GM10266 (cell line): ENCODE results near the gene TBL3.
A peak's percentile ranks its signal among the peaks of the same experiment; 100 is the strongest.

ENCODE experiments used
- DNase-seq: peaks from one replicate; pipeline ENCODE4 v3.0.0; 2012; ENCODE audit errors: extremely low spot score
- TF ChIP-seq, protein P1 (sequence below): IDR thresholded peaks from 2 replicates; pipeline ENCODE4 v1.5.1; 2012; ENCODE audit warnings: mild to moderate bottlenecking, low read depth; ENCODE audit not compliant: control insufficient read depth, insufficient read depth; ENCODE audit errors: missing control alignments

TBL3 gene

DNA sequence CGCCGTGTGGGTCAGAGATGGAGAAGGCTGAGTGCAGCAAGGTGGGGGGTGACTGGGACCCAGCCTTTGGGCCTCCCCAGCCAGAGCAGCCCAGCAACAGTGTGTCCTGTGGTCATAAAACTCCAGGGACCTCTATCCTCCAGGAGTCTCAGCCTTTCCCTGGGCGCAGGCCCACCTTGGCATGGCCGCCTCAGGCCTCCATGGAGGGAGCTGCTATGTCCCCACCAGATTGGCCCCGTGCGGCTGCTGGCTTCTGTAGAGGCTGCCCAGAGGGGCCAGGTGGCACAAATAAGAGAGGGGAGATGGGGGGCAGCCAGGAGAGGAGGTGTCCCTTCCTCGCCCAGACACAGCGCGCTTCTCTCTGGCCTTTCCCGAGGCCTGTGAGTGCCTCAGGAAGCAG, 15.3 kb downstream of the TBL3 start:
- no peak for DNase-seq
- TF ChIP-seq, protein P1, sequence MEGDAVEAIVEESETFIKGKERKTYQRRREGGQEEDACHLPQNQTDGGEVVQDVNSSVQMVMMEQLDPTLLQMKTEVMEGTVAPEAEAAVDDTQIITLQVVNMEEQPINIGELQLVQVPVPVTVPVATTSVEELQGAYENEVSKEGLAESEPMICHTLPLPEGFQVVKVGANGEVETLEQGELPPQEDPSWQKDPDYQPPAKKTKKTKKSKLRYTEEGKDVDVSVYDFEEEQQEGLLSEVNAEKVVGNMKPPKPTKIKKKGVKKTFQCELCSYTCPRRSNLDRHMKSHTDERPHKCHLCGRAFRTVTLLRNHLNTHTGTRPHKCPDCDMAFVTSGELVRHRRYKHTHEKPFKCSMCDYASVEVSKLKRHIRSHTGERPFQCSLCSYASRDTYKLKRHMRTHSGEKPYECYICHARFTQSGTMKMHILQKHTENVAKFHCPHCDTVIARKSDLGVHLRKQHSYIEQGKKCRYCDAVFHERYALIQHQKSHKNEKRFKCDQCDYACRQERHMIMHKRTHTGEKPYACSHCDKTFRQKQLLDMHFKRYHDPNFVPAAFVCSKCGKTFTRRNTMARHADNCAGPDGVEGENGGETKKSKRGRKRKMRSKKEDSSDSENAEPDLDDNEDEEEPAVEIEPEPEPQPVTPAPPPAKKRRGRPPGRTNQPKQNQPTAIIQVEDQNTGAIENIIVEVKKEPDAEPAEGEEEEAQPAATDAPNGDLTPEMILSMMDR: no peak

DNA sequence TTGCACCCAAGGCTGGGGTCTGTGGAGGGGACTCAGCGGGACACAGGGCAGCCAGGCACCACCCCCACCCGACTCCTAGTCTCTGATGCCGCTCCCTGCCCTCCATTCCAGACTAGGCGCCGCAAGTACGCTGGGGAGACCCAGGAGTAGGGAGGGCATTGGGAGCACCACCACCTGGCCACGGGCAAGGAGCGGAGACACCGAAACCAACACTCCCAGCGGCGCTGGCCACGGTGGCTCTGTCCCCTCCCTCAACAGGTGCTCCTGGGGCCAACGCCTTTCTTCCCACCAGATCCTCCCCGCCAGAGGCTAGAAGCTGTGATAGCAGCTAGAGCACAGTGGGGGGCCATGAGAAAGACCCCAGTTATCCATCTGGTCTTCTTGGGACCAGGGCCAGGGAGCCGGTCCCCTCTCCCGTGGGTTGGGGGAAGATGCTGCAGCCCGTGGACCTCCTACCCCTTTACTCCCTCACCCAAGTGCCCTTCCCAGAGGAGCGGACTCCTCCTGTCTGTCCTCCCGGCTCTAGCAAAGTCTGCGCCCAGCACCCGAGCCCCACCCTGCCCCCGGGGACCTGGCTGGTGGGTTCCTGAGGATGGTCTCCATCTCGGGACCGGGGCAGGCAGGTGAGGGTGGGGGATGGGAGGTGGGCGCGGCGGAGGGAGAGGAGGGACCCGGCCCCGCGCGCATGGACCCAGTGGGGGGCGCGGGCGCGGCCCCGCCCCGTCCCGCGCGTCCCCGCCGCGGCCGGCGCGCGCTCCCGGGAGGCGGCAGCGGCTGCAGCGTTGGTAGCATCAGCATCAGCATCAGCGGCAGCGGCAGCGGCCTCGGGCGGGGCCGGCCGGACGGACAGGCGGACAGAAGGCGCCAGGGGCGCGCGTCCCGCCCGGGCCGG, 17.6 kb downstream of the TBL3 start, which contains the start of gene SYNGR3:
TSS of gene SYNGR3 (plus strand) at position 762 of the 892 bp plus-strand sequence. CDS start 133 bp downstream, outside the sequence.
- peak; percentile 68 for DNase-seq
- TF ChIP-seq, protein P1: no peak

DNA sequence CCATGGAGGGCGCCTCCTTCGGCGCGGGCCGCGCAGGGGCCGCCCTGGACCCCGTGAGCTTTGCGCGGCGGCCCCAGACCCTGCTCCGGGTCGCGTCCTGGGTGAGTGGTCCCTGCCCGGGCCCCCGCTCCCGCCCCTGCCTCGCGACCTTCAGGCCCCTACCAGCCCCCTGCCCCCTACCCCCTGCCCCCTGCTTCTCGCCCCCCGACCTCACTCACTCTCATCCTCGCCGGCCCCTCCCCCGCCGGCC, 18.2 kb downstream of the TBL3 start:
- TF ChIP-seq, protein P1: no peak
- no peak for DNase-seq

DNA sequence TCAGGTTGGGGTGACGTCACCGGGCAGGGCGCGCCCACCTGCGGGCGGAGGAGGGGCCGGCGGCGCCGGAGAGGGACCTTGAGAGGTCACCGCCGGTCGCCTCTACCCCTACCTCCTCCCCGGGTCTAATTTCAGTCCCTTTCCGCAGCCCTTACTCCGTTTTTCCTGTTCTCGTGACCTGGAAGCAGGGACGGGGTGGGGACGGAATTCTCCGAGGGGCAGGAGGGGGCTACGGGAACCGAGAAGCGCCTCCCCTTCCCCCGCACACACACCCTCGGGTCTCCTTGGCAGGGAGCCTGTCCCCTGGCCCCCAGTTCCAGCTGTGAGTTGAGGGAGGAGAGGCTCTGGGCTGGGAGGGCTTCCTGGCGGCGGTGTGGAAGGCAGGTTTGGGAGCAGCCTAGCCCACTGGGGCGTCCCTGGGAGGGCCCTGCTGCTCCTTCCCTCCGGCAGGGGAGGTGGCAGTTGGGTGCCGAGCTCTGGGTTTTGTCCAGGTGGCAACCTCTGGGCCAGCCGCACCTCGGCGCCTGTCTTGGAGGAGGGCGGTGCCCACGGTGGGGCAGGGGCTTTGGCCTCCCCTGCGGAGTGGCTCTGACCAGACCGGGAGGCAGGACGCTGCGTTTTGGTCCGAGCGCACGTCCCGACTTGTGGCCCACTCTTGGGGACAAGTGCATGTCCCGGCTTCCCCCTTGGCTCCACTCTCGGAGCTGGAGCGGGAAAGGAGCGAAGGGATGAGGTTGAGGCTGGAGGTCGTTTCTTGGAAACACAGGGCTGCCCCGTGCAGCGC, 18.7 kb downstream of the TBL3 start:
- peak; percentile 68 for DNase-seq

DNA sequence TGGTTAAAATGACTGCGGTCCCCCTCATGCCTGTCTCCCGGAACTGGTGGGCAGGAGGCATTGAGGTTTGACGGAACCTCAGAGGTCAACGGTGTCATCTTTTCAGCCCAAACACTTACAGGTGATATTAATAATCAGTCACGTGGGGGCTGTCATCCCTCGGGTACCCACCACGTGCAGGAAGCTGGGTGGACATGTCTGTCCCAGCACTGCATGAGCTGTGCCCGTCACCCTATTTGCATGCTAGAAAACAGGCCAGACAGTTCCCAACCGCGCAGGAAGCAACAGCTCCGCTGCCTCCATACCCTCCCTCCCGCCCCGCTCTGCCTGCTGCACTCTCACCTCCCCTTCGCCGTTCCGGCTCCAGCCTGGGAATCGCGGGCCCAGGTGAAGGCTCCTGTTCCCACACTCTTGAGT, 19.3 kb downstream of the TBL3 start:
- DNase-seq: peak; percentile 74
- TF ChIP-seq, protein P1: no peak

More for the DNA sequence above, 18.7 kb downstream of the TBL3 start:
- TF ChIP-seq, protein P1: no peak

DNA sequence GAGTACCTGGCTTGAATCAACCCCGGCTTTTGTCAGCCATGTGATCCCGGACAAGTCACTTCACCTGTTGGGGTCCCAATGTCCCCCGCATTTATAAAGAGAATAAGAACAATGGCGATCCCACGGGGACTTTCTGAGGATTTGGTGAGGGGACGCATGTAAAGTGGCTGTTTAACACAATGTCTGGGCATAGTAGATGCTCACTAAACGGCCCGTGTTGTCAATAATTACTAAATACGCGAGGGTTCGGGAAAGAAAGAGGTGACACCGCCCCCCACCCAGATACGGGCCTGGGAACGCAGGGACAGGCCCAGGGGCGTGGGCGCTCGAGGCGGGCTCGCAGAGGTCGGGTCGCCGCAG, 19.7 kb downstream of the TBL3 start:
- DNase-seq: no peak
- TF ChIP-seq, protein P1: no peak

DNA sequence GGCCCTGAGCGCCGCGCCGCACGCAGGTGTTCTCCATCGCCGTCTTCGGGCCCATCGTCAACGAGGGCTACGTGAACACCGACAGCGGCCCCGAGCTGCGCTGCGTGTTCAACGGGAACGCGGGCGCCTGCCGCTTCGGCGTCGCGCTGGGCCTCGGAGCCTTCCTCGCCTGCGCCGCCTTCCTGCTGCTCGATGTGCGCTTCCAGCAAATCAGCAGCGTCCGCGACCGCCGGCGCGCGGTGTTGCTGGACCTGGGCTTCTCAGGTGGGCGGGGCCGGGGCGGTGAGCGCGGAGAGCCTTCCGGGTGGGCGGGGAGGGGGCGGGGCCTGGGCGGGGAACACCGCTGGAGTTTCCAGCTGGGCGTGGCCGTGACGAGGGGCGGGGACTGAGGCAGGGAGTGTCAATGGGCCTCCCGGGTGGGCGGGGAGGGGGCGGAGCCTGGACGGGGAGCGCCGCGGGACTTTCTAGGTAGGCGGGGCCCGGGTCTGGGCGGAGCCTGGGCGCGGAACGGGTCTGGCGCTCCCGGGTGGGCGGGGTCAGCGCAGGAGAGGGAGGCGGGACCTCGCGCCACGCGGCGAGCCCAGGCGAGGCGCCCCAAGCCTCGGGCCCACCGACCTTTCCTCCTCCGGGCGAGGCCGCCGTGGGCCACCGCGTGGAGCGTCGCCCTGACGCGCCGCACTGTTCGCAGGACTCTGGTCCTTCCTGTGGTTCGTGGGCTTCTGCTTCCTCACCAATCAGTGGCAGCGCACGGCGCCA, 20.3 kb downstream of the TBL3 start:
- peak; percentile 100 for DNase-seq
- TF ChIP-seq, protein P1: no peak
